ENCODE results near the gene IGIP.

IGIP gene

DNA sequence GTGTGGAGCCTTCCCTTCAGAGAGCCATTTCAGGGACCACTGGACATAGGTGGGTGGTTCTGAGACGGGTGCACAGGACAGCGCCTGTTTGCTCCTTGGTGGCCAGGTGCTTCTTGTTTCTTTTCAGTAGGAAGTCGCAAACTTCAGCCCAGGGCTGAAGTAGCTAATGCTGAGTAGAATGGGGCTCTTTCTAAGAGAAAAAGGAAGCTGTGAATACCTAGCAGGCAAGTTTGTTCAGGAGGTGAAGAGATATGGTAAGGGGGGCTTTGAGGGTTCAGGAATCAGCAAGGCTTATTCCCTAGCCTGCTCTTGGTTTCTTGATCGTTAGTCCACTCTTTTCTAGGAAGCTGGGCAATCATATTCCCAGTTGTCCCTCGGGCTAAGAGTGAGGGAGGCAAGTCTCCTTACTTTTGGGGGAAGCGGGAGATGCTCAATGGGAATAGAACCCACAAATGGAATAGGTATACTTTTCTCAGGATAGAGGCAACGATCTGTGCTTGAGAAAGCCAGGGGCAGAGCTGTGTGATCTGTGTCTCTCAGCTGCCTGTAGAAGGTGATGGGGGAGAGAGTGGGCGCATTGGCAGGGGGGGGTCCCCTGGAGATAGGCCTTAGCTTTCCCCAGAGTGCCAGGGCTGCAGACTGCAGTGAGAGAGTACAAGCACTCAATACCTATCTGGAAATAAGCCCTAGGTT lies 13.7 kb upstream of the IGIP start:
- FAIRE-seq, result no peak

DNA sequence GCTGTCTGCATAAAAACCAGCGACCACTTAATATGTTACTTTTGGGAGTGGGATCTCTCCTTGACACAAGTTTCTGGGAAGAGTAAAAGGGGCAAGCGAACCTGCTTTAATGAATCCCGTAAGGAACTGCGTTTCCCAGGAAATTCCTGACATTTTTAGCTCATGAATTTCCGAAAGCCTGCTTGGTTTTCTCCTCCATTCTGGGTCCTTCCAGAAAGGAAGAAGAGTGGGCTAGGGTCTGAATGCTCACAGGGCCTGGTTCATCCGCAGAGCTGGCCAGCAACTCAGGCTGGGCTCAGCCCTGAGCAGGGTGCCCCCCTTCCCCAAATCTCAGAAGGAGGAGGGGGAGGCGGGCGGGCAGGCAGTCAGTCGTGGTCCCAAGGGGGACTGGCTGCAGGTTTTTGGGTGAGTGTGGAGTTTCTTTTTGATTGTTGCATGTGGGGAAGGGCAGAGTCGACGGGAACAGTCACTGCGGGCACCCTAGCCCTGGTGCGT lies 13.0 kb upstream of the IGIP start:
- FAIRE-seq, result no peak

DNA sequence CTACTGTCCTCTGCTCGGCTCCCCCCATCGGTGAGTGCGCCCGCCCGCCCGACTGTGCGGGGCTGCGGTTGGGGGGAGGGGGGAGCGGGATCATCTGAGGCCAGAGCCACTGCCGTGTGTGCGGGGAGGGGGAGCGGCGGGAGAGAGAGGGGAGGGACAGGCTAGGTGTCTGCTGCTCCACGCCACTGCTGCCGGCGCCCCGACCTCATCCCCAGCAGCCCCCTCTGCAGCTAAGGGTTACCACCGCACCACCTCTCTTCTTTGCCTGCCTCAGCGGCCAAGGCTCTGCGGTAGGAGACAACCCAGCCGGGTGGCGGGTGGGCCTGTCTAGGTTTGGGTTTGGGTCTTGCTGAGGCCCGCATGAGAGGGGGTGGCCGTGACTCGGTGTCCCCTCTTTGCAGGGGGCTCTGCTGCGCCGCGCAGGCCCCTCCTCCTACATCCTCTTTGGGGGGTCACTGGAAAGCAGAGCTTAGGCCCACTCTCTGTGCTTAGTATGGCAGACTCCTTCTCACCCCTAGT lies 12.5 kb upstream of the IGIP start:
- no peak for FAIRE-seq

DNA sequence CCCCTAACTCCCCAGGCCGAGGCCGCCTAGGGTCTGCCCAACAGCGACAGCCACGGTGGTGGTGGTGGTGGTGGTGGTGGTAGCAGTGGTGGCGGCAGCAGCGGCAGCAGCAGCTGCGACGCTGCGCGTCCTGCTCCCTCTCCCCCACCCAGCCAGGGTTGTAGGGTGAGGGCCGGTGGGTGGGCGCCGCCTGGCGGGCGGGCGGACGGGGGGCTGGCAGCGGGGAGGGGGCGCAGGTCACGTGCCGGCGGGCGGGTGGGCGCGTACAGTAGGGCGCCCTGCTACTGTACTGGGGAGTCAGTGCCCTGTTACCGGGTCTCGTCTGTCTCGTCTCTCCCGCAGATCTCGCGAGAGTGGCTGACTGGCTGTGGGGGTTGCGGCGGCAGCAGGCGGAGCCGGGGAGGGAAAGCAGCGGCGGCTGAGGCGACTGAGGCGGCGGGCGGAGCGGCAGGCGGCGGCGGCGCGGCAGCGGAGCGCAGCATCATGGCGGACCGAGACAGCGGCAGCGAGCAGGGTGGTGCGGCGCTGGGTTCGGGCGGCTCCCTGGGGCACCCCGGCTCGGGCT lies 12.0 kb upstream of the IGIP start, which contains the start of gene PURA:
TSS of gene PURA (plus strand) at position 411 of the 565 bp plus-strand sequence. CDS start at position 484, 73 bp downstream.
- no peak for FAIRE-seq

DNA sequence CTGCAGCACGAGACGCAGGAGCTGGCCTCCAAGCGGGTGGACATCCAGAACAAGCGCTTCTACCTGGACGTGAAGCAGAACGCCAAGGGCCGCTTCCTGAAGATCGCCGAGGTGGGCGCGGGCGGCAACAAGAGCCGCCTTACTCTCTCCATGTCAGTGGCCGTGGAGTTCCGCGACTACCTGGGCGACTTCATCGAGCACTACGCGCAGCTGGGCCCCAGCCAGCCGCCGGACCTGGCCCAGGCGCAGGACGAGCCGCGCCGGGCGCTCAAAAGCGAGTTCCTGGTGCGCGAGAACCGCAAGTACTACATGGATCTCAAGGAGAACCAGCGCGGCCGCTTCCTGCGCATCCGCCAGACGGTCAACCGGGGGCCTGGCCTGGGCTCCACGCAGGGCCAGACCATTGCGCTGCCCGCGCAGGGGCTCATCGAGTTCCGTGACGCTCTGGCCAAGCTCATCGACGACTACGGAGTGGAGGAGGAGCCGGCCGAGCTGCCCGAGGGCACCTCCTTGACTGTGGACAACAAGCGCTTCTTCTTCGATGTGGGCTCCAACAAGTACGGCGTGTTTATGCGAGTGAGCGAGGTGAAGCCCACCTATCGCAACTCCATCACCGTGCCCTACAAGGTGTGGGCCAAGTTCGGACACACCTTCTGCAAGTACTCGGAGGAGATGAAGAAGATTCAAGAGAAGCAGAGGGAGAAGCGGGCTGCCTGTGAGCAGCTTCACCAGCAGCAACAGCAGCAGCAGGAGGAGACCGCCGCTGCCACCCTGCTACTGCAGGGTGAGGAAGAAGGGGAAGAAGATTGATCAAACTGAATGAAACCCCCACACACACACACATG lies 11.2 kb upstream of the IGIP start:
- FAIRE-seq, result no peak

DNA sequence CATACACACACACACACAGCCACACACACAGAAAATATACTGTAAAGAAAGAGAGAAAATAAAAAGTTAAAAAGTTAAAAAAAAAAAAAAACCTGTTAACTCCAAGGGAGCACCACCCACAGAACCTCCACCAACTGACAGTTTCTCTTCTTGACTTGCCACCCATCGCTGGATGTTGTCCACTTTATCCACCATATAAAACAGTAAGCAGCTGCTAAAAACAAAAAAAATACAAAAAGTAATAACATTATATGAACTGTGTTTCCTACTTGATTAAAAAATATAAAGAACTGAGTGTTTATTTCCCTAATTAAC lies 10.6 kb upstream of the IGIP start:
- FAIRE-seq, result no peak

DNA sequence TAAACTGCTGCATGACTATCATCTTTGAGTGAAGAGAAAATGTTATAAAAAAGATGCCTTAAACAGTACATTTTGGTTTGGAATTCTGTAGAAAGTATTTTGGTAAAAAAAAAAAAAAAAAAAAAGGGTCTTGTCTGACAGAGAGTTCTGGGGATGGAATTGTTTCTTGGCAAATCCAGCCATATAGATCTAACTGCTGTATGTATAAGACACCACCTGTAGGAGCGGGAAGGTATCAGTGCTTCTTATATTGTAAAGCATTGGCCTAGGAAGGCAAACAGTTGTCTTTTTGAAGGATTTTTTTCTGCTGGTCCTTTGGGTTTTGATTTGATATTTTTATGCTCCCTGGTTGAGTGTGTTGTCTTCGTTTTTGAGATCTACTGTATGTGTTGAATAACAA lies 9.0 kb upstream of the IGIP start:
- no peak for FAIRE-seq

DNA sequence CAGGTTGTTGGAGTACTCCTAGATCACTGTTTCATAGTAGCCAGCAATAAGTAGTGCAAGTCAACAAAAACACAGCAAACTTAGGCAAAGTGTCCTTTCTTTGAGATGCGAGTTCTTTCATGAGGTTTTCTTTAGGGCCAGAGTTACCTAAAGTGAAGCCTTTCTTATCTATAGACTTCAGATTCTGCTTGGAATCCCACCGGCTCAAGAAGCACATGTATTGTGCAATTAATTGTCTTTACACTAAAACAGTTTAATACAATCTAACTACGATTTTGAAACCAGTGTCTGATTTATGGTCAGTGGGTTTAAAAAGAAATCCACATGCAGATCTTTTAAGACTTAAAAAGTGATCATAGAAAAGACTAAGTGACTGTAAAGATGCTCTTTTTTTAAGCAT lies 8.2 kb upstream of the IGIP start:
- FAIRE-seq, result no peak

DNA sequence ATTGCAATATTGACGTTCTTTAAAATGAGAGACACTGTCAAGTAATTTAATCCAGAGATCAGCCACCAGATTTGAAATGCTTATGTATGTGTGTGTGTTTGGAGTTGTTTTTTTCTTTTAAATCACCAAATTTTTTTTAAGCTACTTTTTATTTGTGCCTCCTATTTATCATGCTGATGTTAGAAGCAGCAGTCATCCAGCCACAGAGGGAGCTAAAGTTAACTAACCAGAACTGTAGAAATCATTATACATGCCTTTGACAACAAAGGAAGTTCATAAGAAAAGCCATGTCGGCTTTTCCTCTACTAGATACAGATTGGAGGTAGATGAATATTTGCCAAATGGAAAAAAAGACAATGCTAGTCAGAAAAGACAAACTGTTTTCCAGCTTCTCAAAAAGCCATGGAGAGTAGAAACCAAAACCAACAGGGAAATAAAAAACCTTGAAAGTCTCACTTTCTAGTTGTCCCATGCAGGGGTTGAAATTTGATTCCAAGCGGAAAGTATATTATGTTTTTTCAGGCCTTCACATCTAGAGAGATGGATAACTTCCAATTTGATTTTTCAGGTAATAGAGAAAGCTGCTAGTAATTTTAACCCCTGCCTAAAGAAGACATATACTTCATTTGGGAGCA lies 7.3 kb upstream of the IGIP start:
- FAIRE-seq, result no peak

DNA sequence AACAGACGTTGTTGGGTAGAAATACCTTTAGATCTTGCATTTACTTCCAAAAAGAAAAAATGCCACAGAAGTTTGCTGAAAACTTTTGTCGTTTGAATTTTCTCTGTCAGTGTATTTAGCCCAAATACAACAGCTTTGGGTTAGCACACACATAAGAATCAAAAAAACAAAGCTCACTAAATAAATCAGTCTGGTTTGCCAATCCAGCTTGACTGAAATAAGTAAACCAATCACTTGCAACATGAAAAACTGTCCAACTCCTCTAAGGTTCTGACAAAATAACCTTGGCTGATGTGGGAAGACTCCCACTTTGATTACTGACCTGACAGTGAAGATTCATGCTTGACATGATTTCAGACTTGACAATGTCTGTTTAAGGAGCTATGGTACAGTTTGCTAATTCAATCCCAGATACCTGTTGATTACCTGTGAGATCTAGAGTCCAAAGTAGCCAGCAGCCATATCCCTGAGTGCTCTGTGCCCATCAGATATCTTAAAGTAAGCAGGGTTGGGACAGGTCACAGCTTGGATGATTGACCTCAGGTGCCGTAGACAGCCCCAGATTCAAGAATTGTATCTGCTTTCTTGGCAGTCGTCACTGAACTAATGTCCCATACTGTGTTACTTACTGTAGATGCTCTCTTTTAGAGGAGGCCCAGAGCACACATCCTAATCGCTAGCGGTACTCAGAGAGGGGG lies 727 bp downstream of the IGIP start:
- no peak for FAIRE-seq

DNA sequence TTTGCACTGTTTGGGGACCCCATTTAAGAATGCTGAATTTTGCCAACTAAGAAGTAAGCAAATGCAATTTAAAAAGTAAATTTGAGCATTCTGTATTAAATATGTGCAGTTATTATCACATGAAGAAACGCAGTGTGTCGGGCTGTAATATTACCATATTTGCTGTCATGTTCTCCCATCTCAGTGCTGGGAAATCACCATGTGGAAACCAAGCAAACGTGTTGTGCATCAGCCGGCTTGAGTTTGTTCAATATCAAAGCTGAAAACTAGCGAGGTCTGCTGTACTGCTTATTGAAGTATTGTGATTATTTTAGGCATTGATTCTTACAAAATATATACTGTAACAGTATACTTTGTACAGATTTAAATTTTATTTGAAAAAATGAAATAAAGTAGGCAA lies 2.6 kb downstream of the IGIP start:
- FAIRE-seq, result no peak

DNA sequence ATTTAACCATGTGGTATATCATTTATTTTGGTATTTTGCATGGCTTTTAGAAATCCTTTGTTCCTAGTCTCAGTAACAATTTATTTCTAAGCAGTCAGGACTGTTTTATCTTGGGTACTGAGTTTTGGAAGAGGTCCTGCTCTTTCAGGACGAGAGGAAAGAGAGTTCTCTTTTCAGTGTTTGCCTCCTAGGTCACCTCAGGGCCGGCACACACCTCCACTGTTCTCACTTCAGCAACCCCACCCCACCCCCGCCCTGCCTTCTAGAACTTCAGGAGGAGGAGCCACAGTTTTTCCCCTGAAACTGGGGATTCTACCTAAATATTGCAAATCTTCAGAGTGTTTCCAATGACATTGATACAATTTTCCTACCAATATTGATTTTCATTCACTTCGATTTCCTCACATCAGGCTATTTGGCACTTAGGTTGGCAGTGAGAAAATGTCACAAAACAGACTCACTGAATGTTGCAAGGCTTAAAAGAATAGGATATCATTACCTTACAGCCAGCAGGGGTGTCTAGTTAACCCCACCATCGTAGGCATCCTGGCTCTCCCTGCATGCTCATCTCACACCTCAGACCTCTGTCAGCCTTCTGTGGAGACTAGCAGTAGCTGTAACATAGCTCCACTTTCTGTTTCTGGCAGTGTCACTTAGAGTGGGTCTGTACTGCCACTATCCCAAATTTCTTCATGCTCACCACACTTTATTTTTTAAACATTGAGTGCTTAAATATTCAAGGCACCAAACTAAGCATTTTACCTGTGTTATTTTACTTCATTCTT lies 5.4 kb downstream of the IGIP start:
- no peak for FAIRE-seq

DNA sequence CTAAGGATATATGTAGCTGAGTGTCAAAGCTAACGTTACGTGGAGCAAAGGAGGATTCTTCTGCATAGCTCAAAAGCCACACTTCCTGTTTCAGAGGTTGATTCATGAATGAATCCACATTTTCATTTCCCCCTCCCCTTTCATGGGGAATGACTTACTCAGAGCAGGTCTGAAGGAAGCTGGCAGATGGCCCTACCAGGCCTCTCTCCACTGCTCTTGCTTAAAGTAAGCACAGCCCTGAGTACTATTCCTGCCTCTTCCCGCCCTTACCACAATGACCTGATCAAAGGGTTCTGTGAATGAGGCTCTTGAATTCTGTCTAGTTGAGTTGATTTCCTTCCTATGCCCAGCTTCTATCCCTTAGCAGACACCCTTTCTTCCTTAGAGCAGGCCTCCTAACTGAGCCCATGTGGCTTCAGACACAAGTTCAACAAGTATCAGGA lies 6.3 kb downstream of the IGIP start:
- FAIRE-seq, result no peak

DNA sequence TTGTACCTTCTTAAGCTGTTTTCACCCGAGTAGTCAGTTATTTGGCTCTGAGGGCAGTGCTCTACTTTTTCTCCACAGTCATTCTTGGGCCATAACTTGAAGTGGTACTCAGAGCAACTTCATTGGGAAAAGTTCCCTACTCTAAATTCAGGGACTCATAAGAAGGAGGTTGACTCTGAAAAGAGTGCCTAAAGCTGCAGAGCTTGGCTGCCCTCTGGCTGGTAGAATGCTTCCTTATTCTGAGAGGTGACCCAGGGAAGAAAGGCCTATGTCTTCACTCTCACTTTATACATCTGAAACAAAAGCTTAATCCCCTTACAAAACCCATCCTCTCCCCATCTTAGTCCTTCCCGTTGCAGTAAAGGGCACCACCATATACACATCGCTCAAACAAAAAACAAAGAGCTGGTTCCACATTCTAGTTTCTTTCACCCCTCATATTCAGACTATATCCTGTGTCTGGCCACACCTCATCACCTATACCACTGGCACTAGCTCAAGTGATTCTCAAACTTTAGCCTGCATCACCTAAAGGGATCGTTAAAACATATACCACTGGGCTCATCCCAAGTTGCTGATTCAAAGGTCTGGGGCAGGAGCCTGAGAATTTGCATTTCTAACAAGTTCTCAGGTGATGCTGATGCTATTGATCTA lies 7.9 kb downstream of the IGIP start:
- FAIRE-seq, result no peak

DNA sequence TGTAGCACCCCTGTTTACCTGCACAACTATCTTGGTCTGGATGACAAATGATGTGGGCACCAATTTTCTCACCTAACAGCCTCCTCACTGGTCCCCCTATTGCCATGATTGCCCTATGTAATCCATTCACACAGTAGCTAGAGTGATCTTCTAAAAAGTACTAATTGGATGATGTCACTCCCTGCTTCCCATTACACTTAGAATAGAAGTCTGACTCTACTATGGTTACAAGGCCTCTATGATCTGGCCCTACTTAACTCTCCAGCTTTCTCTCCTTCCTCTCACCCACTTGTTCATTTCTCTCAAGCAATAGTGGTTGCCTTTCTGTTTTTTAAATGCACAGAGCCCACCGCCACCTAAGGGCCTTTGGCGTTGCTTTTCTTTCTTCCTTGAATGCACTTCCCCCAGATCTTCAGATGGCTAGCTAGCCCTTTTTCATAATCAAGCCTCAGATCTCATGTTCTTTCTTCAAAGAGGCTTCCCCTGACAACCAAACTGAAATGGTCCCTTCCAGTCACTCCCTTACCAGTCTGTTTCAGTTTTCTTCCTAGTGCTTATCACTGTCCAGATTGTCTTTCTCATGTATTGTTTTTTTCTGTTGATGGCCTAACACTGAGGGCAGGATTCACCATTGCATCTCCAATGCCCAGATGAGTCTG lies 8.7 kb downstream of the IGIP start:
- FAIRE-seq, result no peak

DNA sequence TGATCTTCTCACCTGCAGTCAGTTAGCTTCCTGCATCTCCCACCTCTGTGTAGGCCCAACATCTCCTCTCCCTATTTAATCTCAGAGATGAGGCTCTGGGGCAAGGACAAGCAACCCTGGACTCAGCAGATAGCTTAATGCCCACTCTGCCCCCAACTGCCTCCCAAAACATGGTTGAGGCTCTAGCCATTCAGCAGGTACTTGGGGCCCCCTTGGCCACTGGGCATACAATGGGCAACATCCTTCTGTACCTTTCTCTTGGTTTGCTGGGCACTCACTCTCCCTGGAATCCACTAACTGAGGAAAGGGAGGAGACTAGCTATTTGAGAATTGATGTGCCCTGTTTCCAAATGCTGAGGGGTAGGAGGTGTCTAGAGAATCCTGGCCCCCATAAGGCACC lies 9.4 kb downstream of the IGIP start:
- no peak for FAIRE-seq

DNA sequence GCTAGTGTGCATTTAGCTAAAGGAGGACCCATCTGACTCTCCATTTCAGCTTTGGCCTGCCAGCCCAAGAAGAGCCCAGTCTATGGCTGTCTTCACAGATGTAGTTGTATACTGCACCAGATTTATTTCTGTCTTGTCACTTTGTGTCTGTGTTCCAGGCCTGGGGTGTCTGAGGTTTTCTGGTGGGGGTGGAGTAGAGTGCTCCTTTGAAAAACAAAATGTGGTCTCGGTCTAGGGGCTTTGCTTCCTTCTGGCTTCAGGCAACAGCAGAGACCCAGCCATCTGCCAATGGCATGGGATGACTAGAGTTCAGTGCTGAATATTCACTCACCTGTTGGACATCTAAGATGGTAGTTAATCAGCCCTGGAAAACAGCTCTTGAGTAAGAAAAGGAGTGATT lies 10.9 kb downstream of the IGIP start:
- FAIRE-seq, result no peak

DNA sequence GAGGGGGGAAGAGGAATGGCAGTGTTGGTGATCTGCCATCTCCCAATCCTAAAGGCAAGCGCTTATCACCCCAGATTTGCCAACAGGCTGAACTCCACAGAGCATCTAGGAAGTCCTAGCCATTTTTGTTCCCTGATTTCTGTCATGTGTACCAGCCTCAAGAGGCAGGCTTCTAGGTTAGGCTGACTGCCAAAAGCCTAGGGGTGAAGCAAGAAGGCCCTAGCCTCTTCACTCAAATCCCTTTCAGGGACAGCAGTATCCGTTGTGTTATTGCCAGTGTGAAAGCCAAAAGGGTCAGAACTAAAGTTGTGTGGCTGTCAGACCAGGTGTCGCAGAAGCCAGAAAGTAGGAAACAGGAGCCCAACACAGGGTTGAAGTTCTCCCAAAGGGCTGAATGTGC lies 14.7 kb downstream of the IGIP start:
- FAIRE-seq, result no peak

DNA sequence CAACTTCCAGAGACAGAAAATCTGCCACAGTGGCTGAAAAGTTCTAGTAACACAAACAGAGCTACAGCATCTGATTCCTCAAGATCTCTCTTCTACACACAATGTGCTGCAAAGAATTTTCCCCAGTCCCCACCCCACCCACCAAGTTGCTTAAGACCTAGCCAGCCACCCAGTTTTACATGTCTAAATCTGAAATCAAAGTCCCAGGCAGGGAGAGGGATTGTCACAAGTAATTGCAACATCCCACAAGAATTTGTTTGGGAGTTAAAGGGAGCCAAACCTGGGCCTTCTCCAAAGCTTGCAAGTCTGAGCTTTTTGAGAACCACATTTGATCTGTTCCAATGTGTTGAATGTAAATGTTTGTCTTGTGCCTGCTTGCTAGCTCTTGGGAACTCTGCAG lies 15.5 kb downstream of the IGIP start:
- no peak for FAIRE-seq

DNA sequence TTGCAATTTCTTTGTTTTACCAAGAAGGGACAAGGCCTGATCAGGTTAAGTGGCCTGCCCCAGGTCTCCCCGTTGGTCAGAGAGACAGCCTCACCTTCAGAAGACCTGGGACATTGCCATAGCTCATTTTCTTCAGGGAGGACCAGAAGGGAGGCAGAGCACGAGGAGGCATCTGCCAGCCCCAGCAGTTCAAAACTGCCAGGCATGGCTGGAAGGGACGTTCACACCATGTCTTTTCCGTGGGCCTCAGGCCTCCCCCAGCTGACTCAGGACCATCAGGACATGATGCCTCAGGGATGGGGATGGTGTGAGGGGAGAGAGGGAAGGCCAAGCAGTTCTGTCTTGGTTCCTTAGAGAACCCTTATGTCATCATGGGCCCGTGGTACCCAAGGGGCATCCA lies 16.5 kb downstream of the IGIP start:
- no peak for FAIRE-seq

DNA sequence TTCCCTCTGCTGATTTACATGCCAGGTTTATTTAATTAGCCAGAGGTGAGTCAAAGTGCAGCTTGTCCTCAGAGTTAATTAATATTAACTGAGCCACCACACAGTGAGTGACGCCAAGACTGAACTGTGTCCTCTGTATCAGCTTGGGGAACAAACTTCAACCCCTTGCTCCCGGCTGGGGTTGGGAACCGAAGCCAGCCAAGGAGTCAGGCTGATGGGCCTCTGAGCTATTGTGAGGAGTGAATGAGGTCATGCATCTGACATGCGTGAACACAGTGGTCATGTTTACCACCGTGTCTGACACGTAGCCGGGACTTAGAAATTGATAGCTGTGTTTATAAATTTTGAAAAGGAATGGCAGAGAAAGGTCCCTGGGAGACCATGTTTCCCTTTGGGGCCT lies 17.1 kb downstream of the IGIP start:
- FAIRE-seq, result no peak

Data from A204.1 (cell line).